Coronary artery (tissue), 2 donors: ENCODE results near the gene SUSD6.

ENCODE experiments used
- DNase-seq: peaks from one replicate; pipeline ENCODE4 v3.0.0-alpha.2; 2017; ENCODE audit warnings: low spot score
- H3K27ac ChIP-seq, 2 donors: fragments of 200-600 bp; sonication (generic); one replicate each; pipeline ENCODE4 v1.5.1; 2016 to 2019
- H3K4me3 ChIP-seq: fragments of 200-600 bp; sonication (generic); 2 replicates; pipeline ENCODE4 v1.5.1; 2016; ENCODE audit warnings: mild to moderate bottlenecking, moderate library complexity
- TF ChIP-seq, protein P1 (sequence below): fragments of 200-600 bp; sonication (generic); IDR thresholded peaks from one replicate; pipeline ENCODE4 v1.5.1; 2019; ENCODE audit warnings: antibody characterized with exemption

Gene SUSD6

GRCh38 chr14:69675245-69675583 is 63.8 kb downstream of the SUSD6 start:
- DNase-seq = no peak
- TF ChIP-seq, protein P1, sequence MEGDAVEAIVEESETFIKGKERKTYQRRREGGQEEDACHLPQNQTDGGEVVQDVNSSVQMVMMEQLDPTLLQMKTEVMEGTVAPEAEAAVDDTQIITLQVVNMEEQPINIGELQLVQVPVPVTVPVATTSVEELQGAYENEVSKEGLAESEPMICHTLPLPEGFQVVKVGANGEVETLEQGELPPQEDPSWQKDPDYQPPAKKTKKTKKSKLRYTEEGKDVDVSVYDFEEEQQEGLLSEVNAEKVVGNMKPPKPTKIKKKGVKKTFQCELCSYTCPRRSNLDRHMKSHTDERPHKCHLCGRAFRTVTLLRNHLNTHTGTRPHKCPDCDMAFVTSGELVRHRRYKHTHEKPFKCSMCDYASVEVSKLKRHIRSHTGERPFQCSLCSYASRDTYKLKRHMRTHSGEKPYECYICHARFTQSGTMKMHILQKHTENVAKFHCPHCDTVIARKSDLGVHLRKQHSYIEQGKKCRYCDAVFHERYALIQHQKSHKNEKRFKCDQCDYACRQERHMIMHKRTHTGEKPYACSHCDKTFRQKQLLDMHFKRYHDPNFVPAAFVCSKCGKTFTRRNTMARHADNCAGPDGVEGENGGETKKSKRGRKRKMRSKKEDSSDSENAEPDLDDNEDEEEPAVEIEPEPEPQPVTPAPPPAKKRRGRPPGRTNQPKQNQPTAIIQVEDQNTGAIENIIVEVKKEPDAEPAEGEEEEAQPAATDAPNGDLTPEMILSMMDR = no peak
- Histone ChIP-seq H3K27ac (peak overlapping the region; percentile 46 to 60), H3K4me3 (no peak overlapping the region)

- Histone ChIP-seq H3K4me3 (no peak overlapping the region), H3K27ac (no peak overlapping the region)
- TF ChIP-seq, protein P1 = no peak
- DNase-seq = no peak
Measured at GRCh38 chr14:69675877-69676416, 64.6 kb downstream of the SUSD6 start.

- Histone ChIP-seq H3K27ac (no peak overlapping the region), H3K4me3 (no peak overlapping the region)
- TF ChIP-seq, protein P1 = no peak
- DNase-seq = no peak
Measured at GRCh38 chr14:69676723-69677122, 65.3 kb downstream of the SUSD6 start.

DNA sequence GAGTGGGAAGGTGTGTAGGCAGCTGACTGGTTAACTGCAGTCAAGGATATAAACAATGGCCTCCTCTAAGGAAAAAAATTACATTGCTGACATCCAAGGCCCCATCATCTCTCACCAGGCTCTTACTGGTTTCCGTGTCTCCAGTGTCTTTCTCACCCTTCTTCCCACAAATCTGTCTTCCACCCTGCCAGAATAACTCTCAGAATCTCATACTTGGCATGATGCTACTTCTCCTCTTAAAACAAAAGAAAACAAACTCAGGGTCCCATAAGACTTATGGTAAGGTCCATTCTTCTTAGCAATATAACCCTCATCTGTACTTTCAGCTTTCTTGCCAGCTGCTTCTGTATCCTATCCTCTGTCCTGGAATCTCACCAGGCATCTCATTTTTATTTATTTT is 68.9 kb downstream of the SUSD6 start:
- no peak for DNase-seq
- no peak overlapping the region for H3K27ac ChIP-seq
- no peak overlapping the region for H3K4me3 ChIP-seq
- TF ChIP-seq, protein P1 = no peak

GRCh38 chr14:69682136-69682535 is 70.7 kb downstream of the SUSD6 start:
- H3K4me3 ChIP-seq = no peak overlapping the region
- peak; percentile 16 for DNase-seq
- TF ChIP-seq, protein P1 = no peak
- H3K27ac ChIP-seq = peak overlapping the region in 1 of 2 donors; percentile 21

GRCh38 chr14:69682621-69683263 is 71.3 kb downstream of the SUSD6 start:
- no peak overlapping the region for H3K4me3 ChIP-seq
- peak overlapping the region; percentile 21 to 54 for H3K27ac ChIP-seq
- peak; percentile 38 for DNase-seq
- TF ChIP-seq, protein P1 = no peak

GRCh38 chr14:69683971-69684370 is 72.6 kb downstream of the SUSD6 start:
- Histone ChIP-seq H3K27ac (no peak overlapping the region), H3K4me3 (no peak overlapping the region)
- peak; percentile 24 for DNase-seq
- TF ChIP-seq, protein P1 = no peak
